Measurements from ENCODE around the gene SPRR2D.

SPRR2D gene

GRCh38 chr1:153001382-153001781 is 39.5 kb downstream of the SPRR2D start, which contains the start of gene SPRR3:
Gene SPRR3, plus strand, starts transcription at chr1:153001749. Its CDS starts 1,272 bp downstream, at chr1:153003021.
- no peak for DNase-seq

- no peak for DNase-seq
Observed at GRCh38 chr1:153000294-153000693, 40.6 kb downstream of the SPRR2D start.

GRCh38 chr1:152999818-153000217 is 41.1 kb downstream of the SPRR2D start:
- DNase-seq, result no peak

GRCh38 chr1:152998476-152998875 is 42.4 kb downstream of the SPRR2D start:
- DNase-seq, result no peak

- DNase-seq, result no peak
Observed at GRCh38 chr1:152997901-152998300, 43.0 kb downstream of the SPRR2D start.

GRCh38 chr1:152996633-152997400 is 44.1 kb downstream of the SPRR2D start:
- DNase-seq, result no peak

GRCh38 chr1:152995842-152996241 is 45.1 kb downstream of the SPRR2D start:
- DNase-seq, result no peak

GRCh38 chr1:152993186-152993585 is 47.7 kb downstream of the SPRR2D start:
- no peak for DNase-seq
